SHP77 (cell line): ENCODE measurements around the gene CCDC124.
A peak's percentile ranks its signal among the peaks of the same experiment; 100 is the strongest.
"Not testable (repeated sequence)": the region's sequence is repeated elsewhere in the genome, so short reads cannot be mapped to it uniquely, and the experiment has no call there.

Source experiments
- DNase-seq, 2 experiments: peaks; one replicate each; lab custom pipeline; 2025; lab: John Stamatoyannopoulos, UW

CCDC124 gene

GRCh38 chr19:17932485-17933338 is at the start of gene CCDC124:
TSS of gene CCDC124 (plus strand) at chr19:17933015. CDS start at chr19:17936421, 3,406 bp downstream.
- DNase-seq = peak; percentile 79 to 88

DNA sequence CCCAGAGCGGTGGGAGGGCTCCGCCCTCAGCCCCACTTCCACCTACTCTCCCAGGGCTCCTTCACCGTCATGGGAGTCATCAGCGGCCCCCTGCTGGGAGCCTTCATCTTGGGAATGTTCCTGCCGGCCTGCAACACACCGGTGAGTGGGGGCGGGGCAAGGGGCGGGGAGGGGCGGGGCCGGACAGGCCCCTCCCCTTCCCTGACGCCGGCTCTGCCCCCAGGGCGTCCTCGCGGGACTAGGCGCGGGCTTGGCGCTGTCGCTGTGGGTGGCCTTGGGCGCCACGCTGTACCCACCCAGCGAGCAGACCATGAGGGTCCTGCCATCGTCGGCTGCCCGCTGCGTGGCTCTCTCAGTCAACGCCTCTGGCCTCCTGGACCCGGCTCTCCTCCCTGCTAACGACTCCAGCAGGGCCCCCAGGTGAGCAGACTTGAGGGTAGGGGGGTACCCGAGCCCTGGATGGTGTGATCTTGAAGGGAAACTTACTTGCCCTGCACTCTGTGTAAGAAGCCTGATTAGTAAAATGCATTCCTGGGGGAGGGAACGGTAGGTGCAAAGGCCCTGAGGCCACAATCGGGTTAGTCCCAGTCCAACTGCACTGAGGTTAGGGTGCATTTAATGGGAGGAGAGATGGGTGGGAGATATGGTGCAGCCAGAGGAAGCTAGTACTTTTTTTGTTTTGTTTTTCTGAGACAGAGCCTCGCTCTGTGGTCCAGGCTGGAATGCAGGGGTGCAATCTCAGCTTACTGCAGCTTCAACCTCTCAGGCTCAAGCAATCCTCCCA is 49.0 kb upstream of the CCDC124 start:
- DNase-seq = no peak

DNA sequence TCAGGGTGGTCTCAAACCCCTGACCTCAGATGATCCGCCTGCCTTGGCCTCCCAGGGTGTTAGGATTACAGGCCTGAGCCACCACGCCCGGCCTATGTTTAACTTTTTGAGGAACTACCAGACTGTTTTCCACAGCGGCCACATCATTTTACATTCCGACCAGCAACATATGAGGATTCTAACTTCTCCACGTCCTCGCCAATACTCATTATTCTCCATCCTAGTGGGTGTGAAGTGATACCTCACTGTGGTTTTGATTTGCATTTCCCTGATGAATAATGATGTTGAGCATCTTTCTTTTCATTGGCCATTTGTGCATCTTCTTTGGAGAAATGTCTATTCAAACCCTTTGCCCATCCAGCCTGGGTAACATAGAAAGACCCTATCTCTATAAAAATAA is 46.3 kb upstream of the CCDC124 start:
- DNase-seq = no peak

DNA sequence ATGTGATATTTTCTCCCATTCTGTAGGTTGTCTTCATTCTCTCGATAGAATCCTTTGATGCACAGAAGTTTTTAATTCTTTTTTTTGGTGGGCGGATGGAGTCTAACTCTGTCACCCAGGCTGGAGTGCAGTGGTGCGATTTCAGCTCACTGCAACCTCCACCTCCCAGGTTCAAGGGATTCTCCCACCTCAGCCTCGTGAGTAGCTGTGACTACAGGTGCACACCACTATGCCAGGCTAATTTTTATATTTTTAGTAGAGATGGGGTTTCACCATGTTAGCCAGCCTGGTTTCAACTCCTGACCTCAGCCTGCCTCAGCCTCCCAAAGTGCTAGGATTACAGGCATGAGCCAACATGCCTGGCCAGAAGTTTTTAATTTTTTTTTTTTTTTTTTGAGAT is 45.6 kb upstream of the CCDC124 start:
- DNase-seq = not testable (repeated sequence)

- no peak for DNase-seq
These were observed 44.6 kb upstream of the CCDC124 start for GRCh38 chr19:17888260-17888659.

DNA sequence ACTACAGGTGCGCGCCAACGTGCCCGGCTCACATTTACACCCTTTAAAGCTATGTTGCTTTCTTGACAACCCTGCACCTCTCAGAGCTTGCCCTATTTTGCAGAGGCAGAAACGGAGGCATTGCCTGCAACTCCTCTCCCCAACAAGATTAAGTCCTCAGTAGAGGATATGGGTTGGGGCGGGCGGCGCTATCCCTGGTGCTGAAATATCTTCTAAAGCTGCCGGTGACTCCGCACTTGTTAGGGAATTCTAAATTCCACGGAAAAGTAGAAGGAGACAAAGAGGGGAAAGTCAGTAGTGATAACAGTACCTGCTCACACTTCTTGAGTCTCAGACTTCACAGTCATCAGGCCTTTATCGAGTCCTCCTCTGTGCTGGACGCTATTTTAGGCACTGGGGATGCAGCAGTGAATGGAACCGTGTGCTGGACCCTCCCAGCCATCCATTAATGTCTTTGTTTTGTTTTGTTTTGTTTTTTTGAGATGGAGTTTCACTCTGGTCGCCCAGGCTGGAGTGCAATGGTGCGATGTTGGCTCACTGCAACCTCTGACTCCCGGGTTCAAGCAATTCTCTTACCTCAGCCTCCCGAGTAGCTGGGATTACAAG is 43.1 kb upstream of the CCDC124 start:
- no peak for DNase-seq

- no peak for DNase-seq
These were observed 39.0 kb upstream of the CCDC124 start for GRCh38 chr19:17893766-17894165.

- DNase-seq = no peak
These were observed 30.1 kb upstream of the CCDC124 start for GRCh38 chr19:17902701-17903100.

- no peak for DNase-seq
These were observed 24.6 kb upstream of the CCDC124 start for GRCh38 chr19:17908244-17908643.

- no peak for DNase-seq
These were observed 23.6 kb upstream of the CCDC124 start for GRCh38 chr19:17909003-17909732.

GRCh38 chr19:17910791-17911360 is 21.9 kb upstream of the CCDC124 start:
- DNase-seq = no peak

GRCh38 chr19:17915940-17916593 is 16.7 kb upstream of the CCDC124 start:
- no peak for DNase-seq

- not testable (repeated sequence) for DNase-seq
These were observed 14.7 kb upstream of the CCDC124 start for GRCh38 chr19:17918151-17918550.

DNA sequence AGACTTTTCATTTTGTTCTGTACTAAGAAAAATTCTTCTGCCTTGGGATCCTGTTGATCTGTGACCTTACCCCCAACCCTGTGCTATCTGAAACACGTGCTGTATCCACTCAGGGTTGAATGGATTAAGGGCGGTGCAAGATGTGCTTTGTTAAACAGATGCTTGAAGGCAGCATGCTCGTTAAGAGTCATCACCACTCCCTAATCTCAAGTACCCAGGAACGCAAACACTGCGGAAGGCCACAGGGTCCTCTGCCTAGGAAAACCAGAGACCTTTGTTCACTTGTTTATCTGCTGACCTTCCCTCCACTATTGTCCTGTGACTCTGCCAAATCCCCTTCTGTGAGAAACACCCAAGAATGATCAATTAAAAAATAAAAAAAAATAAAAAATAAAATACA is 13.7 kb upstream of the CCDC124 start:
- DNase-seq = not testable (repeated sequence)

DNA sequence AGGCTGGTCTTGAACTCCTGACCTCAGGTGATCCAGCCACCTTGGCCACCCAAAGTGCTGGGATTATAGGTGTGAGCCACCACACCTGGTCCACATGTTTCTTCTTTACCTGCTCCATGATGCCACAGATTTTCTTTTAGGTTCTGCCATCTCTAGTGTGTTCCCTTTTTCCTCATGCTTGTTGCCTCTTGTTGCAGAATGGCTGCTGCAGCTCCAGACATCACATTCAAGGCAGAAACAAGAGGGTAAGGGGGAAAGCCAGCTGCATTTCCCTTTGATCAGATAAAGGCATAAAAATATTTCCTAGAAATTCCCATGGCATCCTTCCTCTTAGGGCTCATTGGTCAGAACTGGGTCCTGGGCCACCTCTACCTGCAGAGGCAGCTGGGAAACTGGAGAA is 12.3 kb upstream of the CCDC124 start:
- DNase-seq = no peak

DNA sequence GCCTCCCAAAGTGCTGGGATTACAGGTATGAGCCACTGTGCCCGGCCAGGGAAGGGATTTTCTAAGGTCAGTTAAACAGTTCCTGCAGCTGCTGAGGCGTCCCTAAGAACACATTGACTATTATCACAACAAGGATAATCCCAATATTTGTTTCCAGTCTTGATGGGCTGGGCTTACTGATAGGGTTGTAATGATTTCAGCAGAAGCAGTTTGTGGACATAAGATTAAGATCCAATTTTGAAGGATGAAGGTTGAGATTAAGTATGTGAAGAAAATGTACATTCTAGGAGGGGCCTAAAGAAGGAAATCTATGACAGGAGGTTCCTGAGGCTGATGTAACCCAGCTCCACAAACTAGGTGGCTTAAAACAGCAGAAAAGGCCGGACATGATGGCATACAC is 10.7 kb upstream of the CCDC124 start:
- no peak for DNase-seq

- DNase-seq = no peak
These were observed 6.8 kb upstream of the CCDC124 start for GRCh38 chr19:17926044-17926443.

- DNase-seq = no peak
These were observed 3.8 kb upstream of the CCDC124 start for GRCh38 chr19:17929056-17929455.

DNA sequence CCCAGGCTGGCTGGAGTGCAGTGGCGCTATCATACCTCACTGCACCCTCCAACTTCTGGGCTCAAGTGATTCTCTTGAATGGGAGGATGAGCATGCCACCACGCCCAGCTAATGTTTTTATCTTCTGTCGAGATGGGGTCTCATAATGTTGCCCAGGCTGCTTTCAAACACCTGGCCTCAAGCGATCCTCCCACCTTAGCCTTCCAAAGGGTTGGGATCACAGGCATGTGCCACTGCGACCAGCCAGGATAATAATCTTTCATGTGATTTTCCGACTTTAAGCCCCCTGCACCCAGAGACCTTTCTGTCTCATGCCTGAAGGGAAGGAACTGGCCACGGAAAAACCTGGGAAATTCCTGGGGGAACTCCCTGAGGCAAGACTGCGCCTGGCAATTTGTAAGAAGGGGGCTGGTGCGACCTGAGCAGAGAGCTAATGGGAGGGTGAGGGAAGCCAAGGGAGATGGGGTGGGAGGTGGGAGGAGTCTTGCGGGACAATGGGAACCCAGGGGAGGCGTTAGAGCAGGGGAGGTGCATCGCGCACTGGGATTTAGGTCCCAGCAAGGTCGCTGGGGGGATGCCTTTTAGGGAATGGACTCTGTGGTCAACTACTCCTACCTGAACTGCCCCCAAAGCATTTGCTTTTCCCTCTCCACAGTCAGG is 1.2 kb upstream of the CCDC124 start:
- DNase-seq = no peak

GRCh38 chr19:17933414-17934129 is 757 bp downstream of the CCDC124 start:
- no peak for DNase-seq
